Peyer's patch (tissue), 4 donors: Measurements from ENCODE around the gene HMGCR.

ENCODE experiments used
- POLR2A ChIP-seq, 2 donors: fragments of 450-650 bp; IDR thresholded peaks; one replicate each; pipeline ENCODE4 v1.5.1; 2017; ENCODE audit warnings: antibody characterized with exemption in 2 of 2, mild to moderate bottlenecking in 2 of 2, moderate library complexity in 2 of 2
- TF ChIP-seq, protein P1 (sequence below), 6 experiments: fragments of 450-650 bp in 4 of 6; fragments of 200-600 bp in 2 of 6; sonication (generic) in 1 of 6; IDR thresholded peaks; one replicate each; pipeline ENCODE4 v1.5.1; 2017 to 2019; ENCODE audit warnings: antibody characterized with exemption in 6 of 6, mild to moderate bottlenecking in 3 of 6, moderate library complexity in 1 of 6

DNA sequence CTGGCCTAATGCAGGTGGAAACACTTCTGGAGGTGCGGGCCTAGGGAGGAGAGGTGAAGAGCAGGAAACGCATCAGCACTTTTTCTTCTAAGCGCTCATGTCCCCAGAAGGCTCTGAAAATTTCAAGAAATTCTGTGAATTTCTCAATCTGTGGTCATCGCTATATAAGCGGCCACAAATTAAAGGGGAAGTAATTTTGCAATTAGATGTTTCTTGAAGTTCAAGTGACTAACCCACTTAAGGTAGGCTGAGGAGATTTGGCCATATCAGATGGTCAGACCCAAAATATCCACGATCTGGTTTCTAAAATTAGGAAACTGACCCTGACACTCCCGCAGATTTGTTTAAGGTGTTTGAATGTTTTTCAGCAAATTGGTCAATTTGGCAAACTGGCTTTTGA lies 16.6 kb upstream of the HMGCR start:
- TF ChIP-seq, protein P1, sequence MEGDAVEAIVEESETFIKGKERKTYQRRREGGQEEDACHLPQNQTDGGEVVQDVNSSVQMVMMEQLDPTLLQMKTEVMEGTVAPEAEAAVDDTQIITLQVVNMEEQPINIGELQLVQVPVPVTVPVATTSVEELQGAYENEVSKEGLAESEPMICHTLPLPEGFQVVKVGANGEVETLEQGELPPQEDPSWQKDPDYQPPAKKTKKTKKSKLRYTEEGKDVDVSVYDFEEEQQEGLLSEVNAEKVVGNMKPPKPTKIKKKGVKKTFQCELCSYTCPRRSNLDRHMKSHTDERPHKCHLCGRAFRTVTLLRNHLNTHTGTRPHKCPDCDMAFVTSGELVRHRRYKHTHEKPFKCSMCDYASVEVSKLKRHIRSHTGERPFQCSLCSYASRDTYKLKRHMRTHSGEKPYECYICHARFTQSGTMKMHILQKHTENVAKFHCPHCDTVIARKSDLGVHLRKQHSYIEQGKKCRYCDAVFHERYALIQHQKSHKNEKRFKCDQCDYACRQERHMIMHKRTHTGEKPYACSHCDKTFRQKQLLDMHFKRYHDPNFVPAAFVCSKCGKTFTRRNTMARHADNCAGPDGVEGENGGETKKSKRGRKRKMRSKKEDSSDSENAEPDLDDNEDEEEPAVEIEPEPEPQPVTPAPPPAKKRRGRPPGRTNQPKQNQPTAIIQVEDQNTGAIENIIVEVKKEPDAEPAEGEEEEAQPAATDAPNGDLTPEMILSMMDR (IDR thresholded peaks at IDR 0.05): no peak
- no peak for TF ChIP-seq POLR2A (IDR thresholded peaks at IDR 0.05)
